Ishikawa (cell line): ENCODE measurements around the gene IER5.

Experiments
- CREB1 ChIP-seq: IDR thresholded peaks from 2 replicates; pipeline ENCODE4 v1.6.1; 2012; ENCODE audit warnings: low read depth
- EGR1 ChIP-seq: IDR thresholded peaks from 2 replicates; pipeline ENCODE4 v1.6.1; 2012
- EP300 ChIP-seq: IDR thresholded peaks from 2 replicates; pipeline ENCODE4 v1.6.1; 2012; ENCODE audit warnings: borderline replicate concordance
- FOXM1 ChIP-seq: IDR thresholded peaks from 2 replicates; pipeline ENCODE4 v1.6.1; 2012; ENCODE audit warnings: low read depth, borderline replicate concordance
- TF ChIP-seq, protein P1 (sequence below): IDR thresholded peaks from 2 replicates; pipeline ENCODE4 v1.6.1; 2012
- TF ChIP-seq, protein P2 (sequence below): IDR thresholded peaks from 2 replicates; pipeline ENCODE4 v1.6.1; 2012; ENCODE audit warnings: low read depth, mild to moderate bottlenecking

DNA sequence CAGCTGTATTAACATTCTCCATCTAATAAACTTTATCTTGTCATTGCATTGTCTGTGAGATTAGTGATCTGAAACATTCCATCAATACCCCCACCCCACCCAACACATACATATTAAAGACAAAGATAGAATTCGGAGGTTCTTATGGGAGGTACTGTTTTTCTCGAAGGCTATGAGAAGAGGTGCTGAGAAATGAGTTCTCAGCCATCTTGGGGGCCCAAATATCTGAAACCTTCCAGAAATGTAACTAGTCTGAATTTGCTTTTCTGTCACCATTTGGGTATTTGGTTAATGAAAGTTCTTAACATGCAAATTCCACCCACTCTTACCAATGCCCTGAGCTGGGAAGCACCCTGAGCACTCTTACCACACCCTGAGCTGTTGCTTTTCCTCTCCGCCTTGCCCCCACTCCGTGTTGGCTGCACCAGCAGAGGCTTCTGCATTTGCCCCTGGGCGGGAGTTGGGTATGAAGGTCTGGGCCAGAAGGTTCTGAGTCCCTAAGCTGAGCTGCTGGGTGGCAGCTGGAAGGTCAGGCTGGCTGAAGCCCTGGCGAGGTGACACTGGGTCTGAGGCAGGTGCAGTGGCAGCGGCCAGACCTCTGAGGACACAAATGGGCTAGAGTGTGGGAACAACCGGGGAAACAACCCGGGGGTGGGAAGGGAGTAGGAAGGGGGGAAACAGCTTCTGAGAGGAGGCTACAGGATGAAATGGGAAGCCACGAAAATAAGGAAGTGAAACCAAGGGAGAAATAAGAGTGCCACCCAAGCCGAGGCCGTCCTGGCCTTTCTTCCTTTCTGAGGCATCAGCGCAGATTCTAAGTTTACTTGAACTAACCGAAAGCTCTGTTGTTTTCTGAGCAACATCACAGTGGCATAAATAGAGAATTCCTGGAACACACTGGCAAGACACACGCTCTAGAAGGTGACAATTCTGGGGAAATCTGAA lies 26.3 kb upstream of the IER5 start:
- TF ChIP-seq, protein P1, sequence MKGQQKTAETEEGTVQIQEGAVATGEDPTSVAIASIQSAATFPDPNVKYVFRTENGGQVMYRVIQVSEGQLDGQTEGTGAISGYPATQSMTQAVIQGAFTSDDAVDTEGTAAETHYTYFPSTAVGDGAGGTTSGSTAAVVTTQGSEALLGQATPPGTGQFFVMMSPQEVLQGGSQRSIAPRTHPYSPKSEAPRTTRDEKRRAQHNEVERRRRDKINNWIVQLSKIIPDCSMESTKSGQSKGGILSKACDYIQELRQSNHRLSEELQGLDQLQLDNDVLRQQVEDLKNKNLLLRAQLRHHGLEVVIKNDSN = no peak
- TF ChIP-seq, protein P2, sequence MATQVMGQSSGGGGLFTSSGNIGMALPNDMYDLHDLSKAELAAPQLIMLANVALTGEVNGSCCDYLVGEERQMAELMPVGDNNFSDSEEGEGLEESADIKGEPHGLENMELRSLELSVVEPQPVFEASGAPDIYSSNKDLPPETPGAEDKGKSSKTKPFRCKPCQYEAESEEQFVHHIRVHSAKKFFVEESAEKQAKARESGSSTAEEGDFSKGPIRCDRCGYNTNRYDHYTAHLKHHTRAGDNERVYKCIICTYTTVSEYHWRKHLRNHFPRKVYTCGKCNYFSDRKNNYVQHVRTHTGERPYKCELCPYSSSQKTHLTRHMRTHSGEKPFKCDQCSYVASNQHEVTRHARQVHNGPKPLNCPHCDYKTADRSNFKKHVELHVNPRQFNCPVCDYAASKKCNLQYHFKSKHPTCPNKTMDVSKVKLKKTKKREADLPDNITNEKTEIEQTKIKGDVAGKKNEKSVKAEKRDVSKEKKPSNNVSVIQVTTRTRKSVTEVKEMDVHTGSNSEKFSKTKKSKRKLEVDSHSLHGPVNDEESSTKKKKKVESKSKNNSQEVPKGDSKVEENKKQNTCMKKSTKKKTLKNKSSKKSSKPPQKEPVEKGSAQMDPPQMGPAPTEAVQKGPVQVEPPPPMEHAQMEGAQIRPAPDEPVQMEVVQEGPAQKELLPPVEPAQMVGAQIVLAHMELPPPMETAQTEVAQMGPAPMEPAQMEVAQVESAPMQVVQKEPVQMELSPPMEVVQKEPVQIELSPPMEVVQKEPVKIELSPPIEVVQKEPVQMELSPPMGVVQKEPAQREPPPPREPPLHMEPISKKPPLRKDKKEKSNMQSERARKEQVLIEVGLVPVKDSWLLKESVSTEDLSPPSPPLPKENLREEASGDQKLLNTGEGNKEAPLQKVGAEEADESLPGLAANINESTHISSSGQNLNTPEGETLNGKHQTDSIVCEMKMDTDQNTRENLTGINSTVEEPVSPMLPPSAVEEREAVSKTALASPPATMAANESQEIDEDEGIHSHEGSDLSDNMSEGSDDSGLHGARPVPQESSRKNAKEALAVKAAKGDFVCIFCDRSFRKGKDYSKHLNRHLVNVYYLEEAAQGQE = no peak
- TF ChIP-seq EP300 (no peak), CREB1 (no peak), EGR1 (no peak), FOXM1 (no peak)
